EH (cell line): ENCODE measurements around the gene ABCC5.
"Not testable (repeated sequence)": the region's sequence is repeated elsewhere in the genome, so short reads cannot be mapped to it uniquely, and the experiment has no call there.

Source experiments
- DNase-seq: peaks from one replicate; pipeline ENCODE4 v3.0.0-alpha.2; 2015; ENCODE audit warnings: low read depth

ABCC5 gene

DNA sequence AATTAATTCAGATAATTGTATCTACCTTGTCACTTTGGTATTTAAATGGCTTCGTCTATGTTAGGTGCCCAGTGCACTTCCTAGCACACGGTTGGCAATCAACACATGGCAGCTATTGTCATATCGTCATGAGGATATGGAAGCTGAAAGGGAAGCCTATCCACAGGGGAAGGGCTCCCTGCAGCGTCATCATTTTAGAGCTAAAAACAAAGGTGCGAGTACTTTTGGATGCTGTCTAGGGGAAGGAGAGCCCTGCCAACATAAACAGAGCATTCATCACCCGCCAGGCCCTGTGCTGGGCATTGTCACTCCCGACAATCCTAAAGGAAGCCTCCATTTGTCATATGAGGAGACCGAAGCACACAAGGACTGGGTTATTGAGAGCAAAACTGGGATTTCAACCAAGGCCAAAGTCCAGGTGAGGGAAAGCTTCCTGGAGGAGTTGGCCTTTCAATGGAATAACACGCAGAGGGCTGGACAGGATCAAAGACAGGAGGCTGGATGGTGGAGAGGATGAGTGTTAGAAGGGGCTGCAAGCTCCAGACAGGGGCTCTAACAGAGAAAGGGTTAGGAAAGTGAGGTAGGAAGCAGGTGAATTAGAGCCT lies 125.0 kb downstream of the ABCC5 start:
- DNase-seq, result no peak

DNA sequence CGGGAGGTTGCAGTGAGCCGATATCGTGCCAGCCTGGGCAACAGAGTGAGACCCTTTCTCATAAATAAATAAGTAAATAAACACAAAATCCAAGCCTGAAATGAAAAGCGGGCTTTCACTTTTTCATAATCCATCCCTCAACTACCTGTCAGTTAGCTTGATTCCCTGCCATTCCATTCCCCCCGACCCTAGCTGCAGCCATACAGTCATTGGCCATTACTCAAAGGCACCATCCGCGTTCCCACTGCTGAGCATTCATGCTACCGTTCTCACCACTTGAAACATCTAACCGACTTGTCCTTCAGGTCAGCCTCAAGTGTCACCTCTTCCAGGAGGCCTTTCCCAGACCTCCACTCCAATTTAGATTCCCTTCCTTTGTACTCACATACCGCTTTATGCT lies 131.9 kb downstream of the ABCC5 start:
- no peak for DNase-seq

DNA sequence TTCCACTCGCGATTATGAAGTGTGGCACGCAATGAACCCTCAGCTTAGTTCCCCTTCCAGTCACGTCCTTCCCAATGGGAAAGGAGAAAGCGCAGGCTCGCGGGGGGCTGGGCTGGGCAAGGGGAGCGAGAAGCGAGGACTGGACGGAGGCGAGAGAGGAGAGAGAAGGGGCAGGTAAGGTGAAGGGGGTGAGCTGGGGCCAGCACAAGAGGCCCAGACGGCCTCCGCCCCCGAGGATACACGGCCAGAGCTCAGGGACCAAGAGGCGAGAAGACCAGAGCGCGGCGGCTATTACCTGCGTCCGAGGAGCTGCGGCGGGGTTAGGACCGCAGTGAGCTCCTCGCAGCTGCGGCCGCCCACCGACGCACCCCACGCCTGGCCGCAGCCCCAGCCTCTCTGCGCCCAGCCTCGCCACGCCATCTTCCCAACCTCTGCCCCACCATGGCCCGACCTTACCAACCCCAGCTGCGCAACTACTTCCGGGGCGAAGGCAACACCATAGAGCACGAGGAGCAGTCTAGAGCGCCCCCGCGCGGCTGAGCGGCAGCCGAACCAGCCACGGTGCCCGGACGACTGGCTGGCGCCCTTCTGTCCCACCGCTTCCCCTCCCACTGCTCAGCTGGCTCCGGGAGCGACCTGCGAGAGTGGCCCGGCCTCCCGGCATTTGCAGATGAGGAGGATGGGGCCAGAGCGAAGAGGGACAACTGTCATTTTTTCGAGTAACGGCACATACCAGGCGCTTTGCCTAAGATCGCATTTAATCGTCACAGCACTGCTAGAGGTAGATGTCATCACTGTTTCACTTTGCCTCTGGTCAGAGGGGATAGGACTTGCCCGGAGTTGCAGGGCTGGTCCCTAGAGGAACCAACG lies 133.0 kb downstream of the ABCC5 start, which contains the start of gene PARL:
Gene PARL (minus strand): TSS at position 454 of the 870 bp plus-strand sequence. CDS start 34 bp downstream, at position 420.
- DNase-seq, result peak; percentile 91

DNA sequence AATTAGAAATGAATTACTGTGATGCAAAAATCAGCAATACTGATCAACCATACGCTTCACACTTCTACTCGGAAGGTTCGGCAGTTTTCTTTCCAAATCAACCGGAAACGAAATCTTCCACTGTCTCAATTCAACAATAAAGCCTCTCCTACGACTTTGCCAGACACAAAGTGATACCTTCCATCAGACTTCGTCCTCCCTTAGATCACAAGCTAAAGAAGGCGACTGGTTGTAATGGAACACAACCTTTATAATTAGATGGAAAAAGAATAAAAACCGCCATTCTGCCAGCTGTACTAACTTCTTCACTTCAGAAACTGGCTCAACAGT lies 133.6 kb downstream of the ABCC5 start:
- DNase-seq, result no peak

DNA sequence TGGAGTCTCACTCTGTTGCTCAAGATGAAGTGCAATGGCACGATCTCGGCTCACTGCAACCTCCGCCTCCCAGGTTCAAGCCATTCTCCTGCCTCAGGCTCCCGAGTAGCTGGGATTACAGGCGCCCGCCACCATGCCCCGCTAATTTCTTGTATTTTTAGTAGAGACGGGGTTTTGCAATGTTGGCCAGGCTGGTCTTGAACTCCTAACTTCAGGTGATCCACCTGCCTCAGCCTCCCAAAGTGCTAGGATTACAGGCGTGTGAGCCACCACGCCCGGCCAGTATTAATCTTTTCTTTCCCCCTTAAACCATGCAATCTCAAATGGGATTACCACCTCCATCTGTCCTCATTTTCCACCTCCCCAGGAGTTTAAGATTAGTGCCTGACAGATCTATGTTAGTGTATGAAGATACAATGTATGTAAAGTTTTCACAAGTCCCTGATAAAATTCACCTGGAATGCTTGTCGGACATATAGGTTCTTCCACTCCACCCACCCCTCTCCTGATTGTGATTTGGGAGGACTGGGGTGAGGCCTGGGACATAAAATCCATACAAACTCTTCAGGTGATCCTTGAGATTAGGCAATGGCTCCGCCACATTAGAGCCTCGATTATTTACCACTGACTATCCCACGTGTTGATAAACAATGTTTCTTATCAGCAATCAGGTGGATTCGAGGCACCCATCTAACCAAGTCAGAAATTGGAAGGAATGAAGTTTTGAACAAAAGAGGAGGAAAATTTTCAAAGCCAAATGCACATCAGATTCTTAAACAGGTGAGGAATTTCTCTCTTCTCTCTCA lies 134.2 kb downstream of the ABCC5 start:
- DNase-seq, result no peak

DNA sequence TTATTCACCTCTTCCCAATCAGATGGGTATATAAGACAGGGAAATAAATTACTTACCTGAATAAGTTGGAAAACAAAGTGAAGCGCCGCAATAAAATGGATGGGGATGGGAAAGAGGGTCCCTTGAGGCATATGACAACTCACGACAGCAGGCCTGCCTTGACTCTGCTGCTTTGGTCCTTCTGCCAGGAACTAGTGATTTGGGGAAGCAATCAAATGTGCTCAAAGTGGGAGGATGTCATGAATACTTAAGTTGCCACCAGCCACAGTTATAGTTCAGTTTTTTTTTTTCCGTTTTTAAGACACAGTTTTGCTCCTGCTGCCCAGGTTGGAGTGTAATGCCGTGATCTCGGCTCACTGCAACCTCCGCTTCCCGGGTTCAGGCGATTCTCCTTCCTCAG lies 137.6 kb downstream of the ABCC5 start:
- DNase-seq, result no peak

DNA sequence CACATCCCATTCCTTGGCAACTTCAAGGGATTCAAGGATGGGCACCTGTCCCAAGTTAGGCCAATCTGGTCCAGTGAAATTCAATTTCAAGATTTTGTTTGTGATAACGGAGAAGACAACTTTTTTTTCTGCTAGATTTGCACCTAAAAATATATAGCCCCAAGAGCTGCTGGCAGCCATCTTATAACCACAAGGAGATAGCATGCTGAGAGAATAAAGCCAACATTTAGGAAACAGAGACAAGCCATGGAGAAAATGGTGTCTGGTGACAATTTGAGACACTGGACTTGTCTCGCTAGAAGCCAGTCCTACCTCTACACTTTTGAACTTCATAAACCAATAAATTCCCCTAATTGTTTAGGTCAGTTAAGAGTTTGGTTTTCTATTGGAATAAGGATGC lies 138.4 kb downstream of the ABCC5 start:
- no peak for DNase-seq

DNA sequence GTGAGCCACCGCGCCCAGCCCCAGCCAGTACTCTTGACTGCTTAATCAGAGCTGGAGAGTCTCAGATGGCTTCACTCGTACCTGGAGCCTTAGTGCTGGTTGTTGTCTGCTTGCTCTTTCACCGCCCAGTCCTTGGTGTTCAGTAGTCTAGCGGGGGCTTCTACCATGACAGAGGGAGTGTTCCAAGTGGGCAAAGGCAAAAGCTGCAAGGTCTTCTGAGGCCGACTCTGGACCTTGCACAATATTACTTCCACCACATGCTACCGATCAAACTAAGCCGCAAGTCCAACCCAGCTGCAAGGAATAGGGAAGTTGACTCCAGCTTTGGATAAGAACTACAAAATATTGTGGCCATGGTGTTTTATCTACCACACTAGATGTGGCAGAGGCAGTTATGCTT lies 139.6 kb downstream of the ABCC5 start:
- DNase-seq, result no peak

DNA sequence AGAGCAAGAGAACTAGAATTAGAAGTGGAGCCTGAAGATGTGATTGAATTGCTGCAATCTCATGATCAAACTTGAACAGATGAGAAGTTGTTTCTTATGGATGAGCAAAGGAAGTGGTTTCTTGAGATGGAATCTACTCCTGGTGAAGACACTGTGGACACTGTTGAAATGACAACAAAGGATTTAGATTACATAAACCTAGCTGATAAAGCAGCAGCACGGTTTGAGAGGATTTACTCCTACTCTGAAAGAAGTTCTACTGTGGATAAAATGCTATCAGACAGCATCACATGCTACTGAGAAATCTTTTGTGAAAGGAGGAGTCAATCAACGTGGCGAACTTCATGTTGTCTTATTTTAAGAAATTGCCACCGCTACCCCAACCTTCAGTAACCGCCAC lies 140.5 kb downstream of the ABCC5 start:
- not testable (repeated sequence) for DNase-seq

DNA sequence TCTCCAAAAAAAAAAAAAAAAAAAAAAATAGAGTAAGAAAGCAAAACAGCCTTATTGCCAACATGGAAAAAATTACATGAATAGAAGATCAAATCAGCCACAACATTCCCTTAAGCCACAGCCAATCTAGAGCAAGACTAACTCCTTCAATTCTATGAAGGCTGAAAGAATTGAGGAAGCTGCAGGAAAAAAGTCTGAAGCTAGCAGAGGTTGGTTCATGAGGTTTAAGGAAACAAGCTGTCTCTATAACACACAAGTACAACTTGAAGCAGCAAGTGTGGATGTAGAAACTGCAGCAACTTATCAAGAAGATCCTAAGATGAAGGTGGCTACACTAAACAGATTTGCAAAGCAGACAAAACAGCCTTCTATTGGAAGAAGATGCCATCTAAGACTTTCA lies 142.3 kb downstream of the ABCC5 start:
- no peak for DNase-seq

DNA sequence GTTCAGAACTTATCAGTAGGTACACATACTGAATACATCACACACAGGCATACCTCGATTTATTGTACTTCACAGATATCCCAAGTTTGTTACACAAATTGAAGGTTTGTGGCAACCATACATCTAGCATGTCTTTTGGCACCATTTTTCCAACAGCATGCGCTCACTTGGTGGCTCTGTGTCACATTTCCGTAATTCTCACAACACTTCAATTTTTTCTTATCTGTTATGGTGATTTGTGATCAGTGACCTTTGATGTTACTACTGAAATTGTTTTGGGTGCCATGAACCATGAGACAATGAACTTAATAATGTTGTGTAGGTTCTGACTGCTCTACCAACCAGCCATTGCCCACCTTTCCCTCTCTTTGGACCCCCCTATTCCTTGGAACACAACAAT lies 143.8 kb downstream of the ABCC5 start:
- DNase-seq, result no peak

DNA sequence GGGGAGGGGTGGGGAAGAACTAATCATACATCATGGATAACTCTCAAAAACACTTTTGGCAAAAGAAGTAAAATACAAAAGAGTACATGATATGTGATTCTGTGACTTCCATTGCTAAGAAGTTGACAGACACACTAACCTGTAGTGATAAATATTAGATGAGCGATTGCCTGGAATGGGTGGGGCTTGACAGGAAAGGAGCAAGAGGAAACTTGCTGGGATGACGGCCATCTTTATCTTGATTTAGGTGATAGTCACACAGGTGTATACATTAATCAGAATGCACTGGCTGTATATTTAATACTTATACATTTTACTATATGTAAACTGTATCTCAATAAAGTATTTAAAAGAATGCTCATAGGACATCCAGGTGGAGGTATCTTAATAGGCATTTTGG lies 146.1 kb downstream of the ABCC5 start:
- no peak for DNase-seq

DNA sequence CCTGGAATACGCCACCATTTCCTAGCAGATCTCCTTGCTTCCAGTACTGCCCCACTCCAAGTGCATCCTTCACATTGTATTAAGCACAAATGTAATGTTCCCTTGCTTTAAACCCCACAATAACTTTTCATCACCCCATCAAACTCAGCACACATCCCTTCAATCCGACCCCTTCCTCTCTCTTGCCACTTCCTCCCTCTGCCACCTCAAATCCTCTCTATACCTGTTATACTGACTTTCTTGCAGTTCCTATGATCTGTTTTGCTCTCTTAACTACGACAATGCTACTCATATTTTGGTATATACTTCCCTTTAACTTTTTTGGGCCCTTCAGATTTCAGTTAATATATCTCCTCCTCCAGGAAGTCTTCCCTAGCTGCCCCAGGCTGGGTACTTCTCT lies 147.1 kb downstream of the ABCC5 start:
- DNase-seq, result no peak
